HT1080 (cell line): ENCODE measurements around the gene DROSHA. TPM values are rescaled to one million over a fixed set of nuclear protein-coding genes. Genes with fewer than 3 reads are reported as not detected.
"Not testable (repeated sequence)": the region's sequence is repeated elsewhere in the genome, so short reads cannot be mapped to it uniquely, and the experiment has no call there.

ENCODE experiments used
- DNase-seq: peaks from one replicate; pipeline ENCODE4 v3.0.0-alpha.2; 2015; ENCODE audit warnings: low read depth
- polyA plus RNA-seq, 2 experiments: library from polyadenylated mRNA; depleted of rRNA; stranded (reverse); fragments of >200 nt; gene quantifications; 2 replicates each; pipeline ENCODE4 v1.2.3, GENCODE V29; 2015
- total RNA-seq: library from RNA; depleted of rRNA; stranded (reverse); fragments of >200 nt; shearing (Covaris generic); gene quantifications from 2 replicates; pipeline ENCODE4 v1.2.3, GENCODE V29; 2014; rRNA removed

The DROSHA gene, protein sequence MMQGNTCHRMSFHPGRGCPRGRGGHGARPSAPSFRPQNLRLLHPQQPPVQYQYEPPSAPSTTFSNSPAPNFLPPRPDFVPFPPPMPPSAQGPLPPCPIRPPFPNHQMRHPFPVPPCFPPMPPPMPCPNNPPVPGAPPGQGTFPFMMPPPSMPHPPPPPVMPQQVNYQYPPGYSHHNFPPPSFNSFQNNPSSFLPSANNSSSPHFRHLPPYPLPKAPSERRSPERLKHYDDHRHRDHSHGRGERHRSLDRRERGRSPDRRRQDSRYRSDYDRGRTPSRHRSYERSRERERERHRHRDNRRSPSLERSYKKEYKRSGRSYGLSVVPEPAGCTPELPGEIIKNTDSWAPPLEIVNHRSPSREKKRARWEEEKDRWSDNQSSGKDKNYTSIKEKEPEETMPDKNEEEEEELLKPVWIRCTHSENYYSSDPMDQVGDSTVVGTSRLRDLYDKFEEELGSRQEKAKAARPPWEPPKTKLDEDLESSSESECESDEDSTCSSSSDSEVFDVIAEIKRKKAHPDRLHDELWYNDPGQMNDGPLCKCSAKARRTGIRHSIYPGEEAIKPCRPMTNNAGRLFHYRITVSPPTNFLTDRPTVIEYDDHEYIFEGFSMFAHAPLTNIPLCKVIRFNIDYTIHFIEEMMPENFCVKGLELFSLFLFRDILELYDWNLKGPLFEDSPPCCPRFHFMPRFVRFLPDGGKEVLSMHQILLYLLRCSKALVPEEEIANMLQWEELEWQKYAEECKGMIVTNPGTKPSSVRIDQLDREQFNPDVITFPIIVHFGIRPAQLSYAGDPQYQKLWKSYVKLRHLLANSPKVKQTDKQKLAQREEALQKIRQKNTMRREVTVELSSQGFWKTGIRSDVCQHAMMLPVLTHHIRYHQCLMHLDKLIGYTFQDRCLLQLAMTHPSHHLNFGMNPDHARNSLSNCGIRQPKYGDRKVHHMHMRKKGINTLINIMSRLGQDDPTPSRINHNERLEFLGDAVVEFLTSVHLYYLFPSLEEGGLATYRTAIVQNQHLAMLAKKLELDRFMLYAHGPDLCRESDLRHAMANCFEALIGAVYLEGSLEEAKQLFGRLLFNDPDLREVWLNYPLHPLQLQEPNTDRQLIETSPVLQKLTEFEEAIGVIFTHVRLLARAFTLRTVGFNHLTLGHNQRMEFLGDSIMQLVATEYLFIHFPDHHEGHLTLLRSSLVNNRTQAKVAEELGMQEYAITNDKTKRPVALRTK (N-terminal part only)
- total RNA-seq, result 72.2 and 88.3 TPM in 2 replicates
- polyA plus RNA-seq (2015; cell fraction: cytosol; rRNA removed), result 47.8 and 55.0 TPM in 2 replicates
- 94.6 and 101 TPM in 2 replicates for polyA plus RNA-seq (2015; cell fraction: nucleus; rRNA removed)

- peak; percentile 96 for DNase-seq
These were observed at the start of gene DROSHA, which contains the start of gene C5orf22 for GRCh38 chr5:31531888-31532547. Gene DROSHA, minus strand, starts transcription at chr5:31532093. Its CDS starts 3,034 bp downstream, at chr5:31529059. Gene C5orf22, plus strand, starts transcription at chr5:31532301. Its CDS starts 92 bp downstream, at chr5:31532393.

GRCh38 chr5:31579558-31579957 lies 47.7 kb upstream of the DROSHA start:
- no peak for DNase-seq

GRCh38 chr5:31577438-31577837 lies 45.5 kb upstream of the DROSHA start:
- DNase-seq, result no peak

GRCh38 chr5:31574772-31575171 lies 42.9 kb upstream of the DROSHA start:
- no peak for DNase-seq

DNA sequence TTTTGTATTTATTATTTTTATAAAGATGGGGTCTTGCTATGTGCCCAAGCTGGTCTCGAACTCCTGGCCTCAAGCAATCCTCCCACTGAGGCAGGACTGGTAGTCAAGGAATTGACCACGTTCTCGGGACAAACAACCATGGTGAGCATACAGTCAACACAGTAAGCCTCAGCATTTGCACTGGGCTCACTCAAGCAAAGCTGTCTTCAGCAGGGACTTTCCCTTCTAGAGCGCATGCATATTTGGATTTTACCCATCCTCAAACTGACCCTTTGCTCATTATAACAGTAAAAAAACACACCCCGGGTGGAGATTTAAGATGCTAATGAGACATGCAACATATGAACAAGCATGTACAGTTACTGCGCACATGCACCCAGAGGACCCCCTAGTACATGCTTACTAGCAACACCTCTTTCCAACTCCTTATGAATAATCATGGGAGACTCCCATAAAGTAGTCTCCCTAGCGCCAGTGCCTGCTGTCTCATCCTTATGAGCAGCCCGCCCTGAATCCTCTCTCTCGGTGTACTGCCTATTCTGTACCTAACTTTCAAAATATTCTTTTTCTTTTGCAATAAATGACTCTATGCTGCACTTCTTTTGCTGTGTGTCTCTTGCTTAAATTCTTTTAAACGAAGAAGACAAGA lies 41.7 kb upstream of the DROSHA start:
- no peak for DNase-seq

GRCh38 chr5:31569068-31569467 lies 37.2 kb upstream of the DROSHA start:
- no peak for DNase-seq

DNA sequence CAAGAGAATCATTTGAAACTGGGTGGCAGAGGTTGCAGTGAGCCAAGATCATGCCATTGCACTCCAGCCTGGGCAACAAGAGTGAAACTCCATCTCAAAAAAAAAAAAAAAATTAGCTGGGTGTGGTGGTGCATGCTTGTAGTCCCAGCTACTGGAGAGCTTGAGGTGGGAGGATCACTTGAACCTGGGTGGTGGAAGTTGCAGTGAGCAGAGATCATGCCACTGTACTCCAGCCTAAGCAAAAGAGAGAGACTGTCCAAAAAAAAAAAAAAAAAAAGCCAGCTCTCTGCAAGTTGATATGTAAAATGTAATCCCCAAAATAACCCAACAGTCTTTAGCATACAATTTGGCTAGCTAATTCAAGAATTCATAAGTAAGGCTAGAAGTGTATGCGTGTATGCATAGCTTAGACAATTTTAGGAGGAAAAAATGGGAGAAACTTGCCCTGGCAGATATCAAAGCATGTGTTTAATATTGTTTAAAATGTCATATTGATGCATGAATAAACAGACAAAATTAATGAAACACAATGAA lies 36.5 kb upstream of the DROSHA start:
- DNase-seq, result no peak

DNA sequence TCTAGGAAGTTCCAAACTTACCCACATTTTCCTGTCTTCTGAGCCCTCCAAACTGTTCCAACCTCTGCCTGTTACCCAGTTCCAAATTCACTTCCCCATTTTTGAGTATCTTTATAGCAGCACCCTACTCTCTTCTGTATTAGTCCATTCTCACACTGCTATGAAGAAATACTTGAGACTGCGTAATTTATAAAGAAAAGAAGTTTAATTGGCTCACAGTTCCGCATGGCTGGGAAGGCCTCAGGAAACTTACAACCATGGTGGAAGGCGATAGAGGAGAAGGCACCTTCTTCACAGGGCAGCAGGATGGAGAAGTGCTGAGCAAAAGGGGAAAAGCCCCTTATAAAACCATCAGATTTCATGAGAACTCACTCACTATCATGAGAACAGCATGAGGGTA lies 34.5 kb upstream of the DROSHA start:
- not testable (repeated sequence) for DNase-seq

DNA sequence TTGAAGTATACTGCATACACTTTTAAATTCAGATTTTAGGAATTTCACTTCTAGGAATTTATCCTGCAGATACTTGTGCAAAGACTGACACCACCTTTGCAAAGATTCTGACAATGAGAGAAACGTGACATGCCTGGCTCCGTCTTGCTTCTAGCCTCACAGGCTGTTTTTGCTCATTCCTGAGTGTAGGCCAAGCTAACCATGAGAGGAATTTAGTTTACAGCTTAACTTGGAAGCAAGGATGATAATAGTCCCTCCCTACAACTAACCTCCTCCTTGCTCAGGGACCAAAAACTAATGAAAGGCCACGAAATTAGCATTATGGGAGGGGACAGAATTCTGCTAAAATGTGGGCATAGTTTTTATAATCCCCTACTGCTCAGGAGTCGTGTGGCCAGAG lies 31.3 kb upstream of the DROSHA start:
- DNase-seq, result no peak

- no peak for DNase-seq
These were observed 30.1 kb upstream of the DROSHA start for GRCh38 chr5:31561946-31562345.

GRCh38 chr5:31559942-31560341 lies 28.0 kb upstream of the DROSHA start:
- DNase-seq, result no peak

DNA sequence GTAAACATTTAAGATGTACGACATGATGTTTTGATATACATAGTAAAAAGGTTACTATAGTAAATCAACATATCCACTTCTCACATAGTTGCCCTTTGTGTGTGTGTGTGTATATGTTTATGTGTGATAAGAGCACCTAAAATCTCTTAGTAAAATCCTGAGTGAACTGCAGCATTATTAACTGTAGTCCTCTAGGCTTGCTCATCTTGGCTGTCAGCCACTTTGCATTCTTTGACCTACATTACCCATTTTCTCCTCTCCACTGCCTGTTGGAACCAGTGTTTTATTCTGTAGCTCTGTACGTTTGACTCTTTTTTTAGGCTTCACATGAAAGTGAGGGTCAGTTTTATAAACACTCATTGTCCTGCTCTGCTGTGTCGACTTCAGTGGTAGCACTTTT lies 24.6 kb upstream of the DROSHA start:
- no peak for DNase-seq

DNA sequence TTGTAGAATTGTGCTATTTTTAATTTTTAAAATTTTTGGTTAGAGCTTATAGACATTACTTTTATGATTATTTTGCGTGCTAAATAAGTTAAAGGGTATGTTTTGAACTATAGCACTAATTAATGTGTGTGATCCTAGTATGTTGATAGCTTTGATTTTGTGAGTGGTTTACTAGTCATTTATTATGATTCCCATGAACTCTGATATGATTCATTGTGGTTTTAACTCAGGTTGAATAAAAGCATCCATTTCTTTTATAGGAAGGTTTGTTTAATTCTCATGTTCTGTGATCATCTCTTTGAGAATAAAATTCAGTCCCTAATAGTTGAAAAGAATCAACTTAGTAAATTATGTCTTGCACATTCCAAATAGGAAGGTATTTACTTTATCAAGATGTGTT lies 22.7 kb upstream of the DROSHA start:
- no peak for DNase-seq

- no peak for DNase-seq
These were observed 22.0 kb upstream of the DROSHA start for GRCh38 chr5:31553863-31554262.

- DNase-seq, result no peak
These were observed 20.0 kb upstream of the DROSHA start for GRCh38 chr5:31551878-31552277.

GRCh38 chr5:31549114-31549513 lies 17.2 kb upstream of the DROSHA start:
- not testable (repeated sequence) for DNase-seq

GRCh38 chr5:31537851-31538250 lies 6.0 kb upstream of the DROSHA start:
- DNase-seq, result no peak

- DNase-seq, result no peak
These were observed 5.5 kb upstream of the DROSHA start for GRCh38 chr5:31537349-31537748.

GRCh38 chr5:31536873-31537272 lies 5.0 kb upstream of the DROSHA start:
- DNase-seq, result no peak

DNA sequence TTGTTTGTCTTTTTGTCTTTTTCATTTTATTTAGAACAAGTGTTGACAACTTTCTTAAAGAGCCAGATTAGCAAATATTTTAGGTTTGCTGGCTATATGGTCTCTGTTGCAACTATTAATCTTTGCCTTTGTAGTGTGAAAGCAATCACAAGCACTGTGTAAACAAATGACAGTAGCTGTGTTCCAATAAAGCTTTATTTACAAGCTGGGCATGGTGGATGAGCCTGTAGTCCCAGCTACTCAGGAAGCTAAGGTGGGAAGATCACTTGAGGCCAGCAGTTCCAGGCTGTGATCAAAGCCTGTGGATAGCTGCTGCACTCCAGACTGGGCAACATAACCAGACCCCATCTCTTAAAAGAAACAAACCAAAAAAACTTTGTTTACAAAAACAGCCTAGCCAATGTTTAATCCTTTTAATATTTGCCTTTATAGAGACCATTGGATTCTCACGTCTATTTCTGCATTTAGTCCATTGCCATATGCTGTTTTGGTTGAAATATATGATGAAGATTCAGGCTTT lies 2.7 kb upstream of the DROSHA start:
- DNase-seq, result no peak
